WERI-Rb-1 (cell line): ENCODE results near the gene HIP1.

ENCODE experiments used
- DNase-seq: peaks from one replicate; pipeline ENCODE4 v3.0.0-alpha.2; 2020
- H3K27ac ChIP-seq: fragments of 250-450 bp; sonication (Bioruptor Pico); 2 replicates; pipeline ENCODE4 v1.5.1; 2020; ENCODE audit warnings: mild to moderate bottlenecking, moderate library complexity
- H3K27me3 ChIP-seq: fragments of 250-450 bp; sonication (Bioruptor Pico); 2 replicates; pipeline ENCODE4 v1.5.1; 2021; ENCODE audit warnings: mild to moderate bottlenecking, low read depth, moderate library complexity; ENCODE audit not compliant: insufficient read depth, severe bottlenecking
- H3K36me3 ChIP-seq: fragments of 250-450 bp; sonication (Bioruptor Pico); 2 replicates; pipeline ENCODE4 v1.5.1; 2020; ENCODE audit warnings: mild to moderate bottlenecking, moderate library complexity
- H3K4me3 ChIP-seq: 2 replicates; pipeline ENCODE4 v1.5.1; 2011; ENCODE audit warnings: low read depth, mild to moderate bottlenecking, control low read depth, low read length
- H3K9me3 ChIP-seq: fragments of 250-450 bp; sonication (Bioruptor Pico); 2 replicates; pipeline ENCODE4 v1.5.1; 2021; ENCODE audit warnings: mild to moderate bottlenecking, moderate library complexity; ENCODE audit not compliant: severe bottlenecking
- CTCF ChIP-seq: IDR thresholded peaks from 2 replicates; pipeline ENCODE4 v1.5.1; 2011; ENCODE audit warnings: low read depth, mild to moderate bottlenecking, control low read depth, inconsistent platforms, low read length

The HIP1 gene

GRCh38 chr7:75667938-75668337 lies 70.8 kb downstream of the HIP1 start:
- no peak overlapping the region for H3K4me3 ChIP-seq
- H3K36me3 ChIP-seq, result no peaks in the 10 kb centered on the region
- no peak for TF ChIP-seq CTCF
- DNase-seq, result no peak
- no peak overlapping the region for H3K27ac ChIP-seq
- H3K27me3 ChIP-seq, result no peaks in the 10 kb centered on the region
- no peaks in the 10 kb centered on the region for H3K9me3 ChIP-seq

GRCh38 chr7:75663302-75663907 lies 75.3 kb downstream of the HIP1 start:
- Histone ChIP-seq H3K36me3 (no peaks in the 10 kb centered on the region), H3K9me3 (no peaks in the 10 kb centered on the region), H3K4me3 (no peak overlapping the region), H3K27me3 (no peaks in the 10 kb centered on the region), H3K27ac (no peak overlapping the region)
- no peak for DNase-seq
- TF ChIP-seq CTCF, result no peak

DNA sequence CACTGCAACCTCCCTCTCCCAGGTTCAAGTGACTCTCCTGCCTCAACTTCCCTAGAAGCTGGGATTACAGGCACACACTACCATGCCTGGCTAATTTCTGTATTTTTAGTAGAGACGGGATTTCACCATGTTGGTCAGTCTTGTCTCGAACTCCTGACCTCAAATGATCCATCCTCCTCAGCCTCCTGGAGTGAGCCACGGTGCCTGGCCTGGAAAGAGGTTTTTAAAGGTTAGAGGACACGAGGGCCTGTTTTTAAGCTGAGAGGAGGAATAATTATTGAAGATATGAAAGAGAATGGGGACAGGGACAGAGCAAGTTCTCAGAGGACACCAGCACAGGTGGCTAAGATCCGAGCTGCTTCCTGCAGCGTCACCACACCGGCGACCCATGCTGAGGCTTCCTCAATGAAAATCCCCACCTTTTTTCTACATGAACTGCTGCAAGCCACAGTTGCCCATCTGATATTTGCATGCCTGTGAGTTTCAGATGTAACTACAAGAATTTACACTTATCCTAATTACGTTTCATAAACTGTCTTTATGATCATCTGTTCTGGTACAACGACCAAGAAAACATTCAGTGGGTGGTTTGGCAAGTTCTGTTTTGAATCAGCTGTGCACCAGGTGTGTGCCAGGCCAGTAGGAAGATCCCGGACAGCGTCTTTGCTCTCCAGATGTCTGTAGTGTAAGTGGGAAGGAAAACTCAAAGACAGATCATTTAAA lies 76.0 kb downstream of the HIP1 start:
- no peak overlapping the region for H3K4me3 ChIP-seq
- no peaks in the 10 kb centered on the region for H3K27me3 ChIP-seq
- no peaks in the 10 kb centered on the region for H3K9me3 ChIP-seq
- DNase-seq, result no peak
- no peak for TF ChIP-seq CTCF
- no peaks in the 10 kb centered on the region for H3K36me3 ChIP-seq
- no peak overlapping the region for H3K27ac ChIP-seq

DNA sequence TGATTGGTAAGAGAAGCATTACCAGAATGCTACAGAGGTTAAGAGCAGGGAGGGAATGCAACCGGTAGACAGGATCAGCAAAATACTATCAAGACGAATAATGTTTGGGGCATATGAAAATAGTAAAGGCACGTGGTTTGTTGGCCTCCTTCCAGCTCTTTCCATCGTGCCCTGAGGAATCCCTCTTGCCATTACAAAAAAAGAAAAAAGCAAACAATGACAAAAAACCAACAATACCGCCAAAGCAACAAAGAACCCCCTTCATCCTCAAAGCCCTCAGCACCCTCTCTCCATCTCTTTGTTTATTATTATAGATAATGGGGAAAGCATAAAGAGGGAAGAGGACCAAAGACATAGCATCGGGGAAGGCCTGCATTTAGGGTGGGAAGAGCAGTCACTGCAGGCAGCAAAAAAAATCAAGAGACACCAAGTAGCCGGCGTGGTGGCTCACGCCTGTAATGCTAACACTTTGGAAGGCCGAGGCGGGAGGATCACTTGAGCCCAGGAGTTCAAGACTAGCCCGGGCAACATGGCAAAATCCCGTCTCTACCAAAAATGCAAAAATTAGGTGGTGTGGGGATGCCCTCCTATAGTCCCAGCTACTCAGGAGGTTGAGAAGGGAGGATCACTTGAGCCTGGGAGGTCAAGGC lies 78.0 kb downstream of the HIP1 start:
- TF ChIP-seq CTCF, result no peak
- Histone ChIP-seq H3K4me3 (no peak overlapping the region), H3K27me3 (no peaks in the 10 kb centered on the region), H3K9me3 (no peaks in the 10 kb centered on the region), H3K27ac (no peak overlapping the region), H3K36me3 (no peaks in the 10 kb centered on the region)
- no peak for DNase-seq

DNA sequence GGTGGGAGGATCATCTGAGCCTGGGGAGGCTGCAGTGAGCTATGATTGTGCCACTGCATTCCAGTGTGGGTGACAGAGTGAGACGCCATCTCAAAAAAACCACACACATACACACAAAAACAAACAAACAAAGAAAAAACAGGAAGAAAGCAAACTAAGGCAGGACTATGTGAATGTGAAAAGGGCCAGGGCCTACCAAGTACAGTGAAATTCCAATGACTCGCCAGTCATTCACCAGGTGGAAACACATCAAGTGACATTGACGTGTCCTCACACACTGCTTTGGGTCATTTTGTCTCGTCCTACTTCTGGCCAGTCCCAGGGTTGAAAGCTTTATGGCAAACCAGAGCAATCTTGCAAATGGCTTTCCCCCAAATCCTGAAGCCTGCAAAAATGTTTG lies 79.9 kb downstream of the HIP1 start:
- H3K36me3 ChIP-seq, result no peaks in the 10 kb centered on the region
- no peaks in the 10 kb centered on the region for H3K27me3 ChIP-seq
- H3K27ac ChIP-seq, result no peak overlapping the region
- no peak for TF ChIP-seq CTCF
- H3K4me3 ChIP-seq, result no peak overlapping the region
- no peaks in the 10 kb centered on the region for H3K9me3 ChIP-seq
- no peak for DNase-seq
